UCSD-AML1 (cell line): ENCODE measurements around the gene RUNX2.

ENCODE experiments used
- DNase-seq: peaks from one replicate; lab custom pipeline; 2025; ENCODE audit not compliant: unreplicated experiment; lab: John Stamatoyannopoulos, UW

Gene RUNX2

GRCh38 chr6:45431317-45432065, 103.4 kb downstream of the RUNX2 start:
- DNase-seq: no peak

- DNase-seq: no peak
Observed at GRCh38 chr6:45432977-45433376, 104.8 kb downstream of the RUNX2 start.

GRCh38 chr6:45433533-45434380, 105.6 kb downstream of the RUNX2 start:
- no peak for DNase-seq

- no peak for DNase-seq
Observed at GRCh38 chr6:45434381-45434700, 106.2 kb downstream of the RUNX2 start.

- no peak for DNase-seq
Observed at GRCh38 chr6:45436544-45437438, 108.7 kb downstream of the RUNX2 start.

GRCh38 chr6:45437439-45437815, 109.3 kb downstream of the RUNX2 start:
- DNase-seq: no peak

DNA sequence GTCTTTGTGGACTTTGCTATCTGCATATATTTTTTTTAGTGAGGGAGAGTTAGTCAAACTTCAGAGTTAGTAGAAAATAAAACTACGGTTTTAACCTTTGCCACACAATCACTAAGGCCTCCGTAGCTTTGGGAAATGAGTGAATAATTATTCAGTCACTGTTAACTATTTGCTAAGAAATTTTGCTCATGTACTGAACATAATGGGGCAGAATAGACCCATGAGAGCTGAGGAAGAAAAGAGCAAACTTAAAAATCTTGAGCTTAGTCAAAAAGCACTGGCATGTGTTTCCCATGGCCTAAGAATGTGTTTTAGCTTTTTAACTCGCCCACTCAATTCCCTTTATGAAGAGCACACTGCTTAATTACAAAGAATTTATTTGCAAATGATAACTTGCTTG, 110.0 kb downstream of the RUNX2 start:
- no peak for DNase-seq

DNA sequence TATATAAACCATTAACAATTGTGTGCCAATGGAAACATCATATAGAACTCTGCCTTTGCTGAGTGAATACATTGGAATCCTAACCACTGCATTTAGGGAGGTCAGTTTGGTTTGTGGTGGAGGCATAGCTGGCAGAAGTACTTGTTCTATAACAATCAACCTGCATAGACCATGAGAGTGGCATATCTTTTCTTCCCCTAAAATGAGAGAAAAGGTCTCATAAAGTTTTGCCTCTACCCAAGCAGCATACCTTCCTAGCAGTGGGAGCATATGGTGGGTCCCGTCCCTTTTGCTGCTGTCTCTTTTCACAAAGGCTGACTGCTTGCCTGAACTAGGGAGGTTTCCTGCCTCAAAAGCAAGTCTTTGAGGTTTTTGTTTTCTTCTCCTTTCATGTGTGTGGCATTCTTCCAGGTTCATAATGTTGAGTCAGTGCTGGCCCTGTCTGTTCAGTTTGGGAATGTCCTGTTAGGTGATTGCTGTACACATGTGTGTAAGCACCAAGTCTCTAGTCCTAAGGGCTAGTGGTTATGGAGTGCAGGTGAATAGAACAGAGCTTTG, 110.8 kb downstream of the RUNX2 start:
- DNase-seq: peak; percentile 14

- DNase-seq: no peak
Observed at GRCh38 chr6:45439459-45439858, 111.3 kb downstream of the RUNX2 start.

- no peak for DNase-seq
Observed at GRCh38 chr6:45439861-45440388, 111.8 kb downstream of the RUNX2 start.

DNA sequence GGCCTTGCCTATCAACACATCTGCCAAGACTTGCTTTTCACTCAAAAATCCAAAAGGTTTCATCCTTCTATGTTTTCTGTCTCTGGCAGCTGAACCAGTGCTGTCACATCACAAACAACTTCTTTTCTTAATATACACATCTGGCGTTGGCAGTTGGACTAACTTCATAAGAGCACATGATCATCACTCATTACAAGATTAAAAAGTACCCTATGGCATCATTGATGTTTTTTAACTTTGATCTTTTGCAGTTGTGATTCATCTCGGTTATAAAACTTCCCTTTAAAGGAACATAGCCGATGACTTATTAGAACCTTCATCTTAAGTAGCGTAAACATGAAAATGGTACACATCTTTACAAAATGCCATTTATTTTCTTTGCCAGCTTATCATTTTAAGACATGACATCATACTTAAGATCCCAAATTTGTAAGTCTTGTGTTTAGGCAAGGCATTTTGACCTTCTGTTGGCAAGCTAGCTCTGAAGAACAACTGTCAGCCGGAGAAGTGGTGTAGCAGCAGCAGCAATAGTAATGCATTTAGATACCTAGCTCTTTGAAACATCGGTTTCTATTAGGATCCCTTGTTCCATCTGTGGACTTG, 113.8 kb downstream of the RUNX2 start:
- no peak for DNase-seq

- no peak for DNase-seq
Observed at GRCh38 chr6:45442716-45443115, 114.6 kb downstream of the RUNX2 start.

- DNase-seq: no peak
Observed at GRCh38 chr6:45445364-45445748, 117.2 kb downstream of the RUNX2 start.

- peak; percentile 81 for DNase-seq
Observed at GRCh38 chr6:45445749-45446549, 117.8 kb downstream of the RUNX2 start.

DNA sequence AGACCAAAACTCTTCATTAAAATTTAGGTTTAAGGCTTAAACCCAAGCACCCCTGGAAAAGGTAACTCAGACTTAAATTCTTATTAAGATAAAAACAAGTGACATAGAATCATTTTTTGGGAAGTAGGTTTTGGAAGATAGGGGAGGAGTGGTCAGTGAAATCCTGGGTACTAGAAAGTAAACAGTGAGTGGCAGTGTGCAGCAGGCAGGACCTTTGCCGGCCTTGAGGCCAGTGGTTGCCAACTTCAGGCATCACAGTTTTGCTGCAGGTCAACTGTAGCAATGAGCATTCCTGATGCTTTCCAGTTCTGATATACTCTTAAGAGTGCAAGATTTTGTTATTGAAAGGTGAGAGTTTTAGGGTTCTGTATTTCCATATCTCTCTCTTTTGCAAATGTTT, 118.9 kb downstream of the RUNX2 start:
- DNase-seq: no peak

- DNase-seq: no peak
Observed at GRCh38 chr6:45447716-45448115, 119.6 kb downstream of the RUNX2 start.

GRCh38 chr6:45448417-45449389, 120.6 kb downstream of the RUNX2 start:
- DNase-seq: no peak

DNA sequence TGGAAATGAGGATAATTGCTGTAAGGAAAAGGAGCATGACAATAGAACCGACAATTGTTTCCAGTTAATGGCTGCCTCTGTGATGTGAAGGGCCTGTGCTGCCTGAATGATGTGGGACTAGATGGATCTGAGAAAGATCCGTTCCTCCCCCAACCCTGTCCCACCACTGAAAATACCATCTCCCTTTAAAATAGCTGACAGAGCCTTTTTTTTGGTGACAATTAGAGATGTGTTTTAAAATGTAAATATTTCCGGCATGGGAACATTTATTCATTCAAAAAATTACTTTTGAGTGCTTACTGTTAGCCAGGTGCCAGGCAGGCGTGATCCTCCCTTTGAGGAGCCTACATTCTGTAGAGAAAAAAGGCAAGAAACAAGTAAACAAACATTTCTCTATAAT, 122.0 kb downstream of the RUNX2 start:
- DNase-seq: no peak

DNA sequence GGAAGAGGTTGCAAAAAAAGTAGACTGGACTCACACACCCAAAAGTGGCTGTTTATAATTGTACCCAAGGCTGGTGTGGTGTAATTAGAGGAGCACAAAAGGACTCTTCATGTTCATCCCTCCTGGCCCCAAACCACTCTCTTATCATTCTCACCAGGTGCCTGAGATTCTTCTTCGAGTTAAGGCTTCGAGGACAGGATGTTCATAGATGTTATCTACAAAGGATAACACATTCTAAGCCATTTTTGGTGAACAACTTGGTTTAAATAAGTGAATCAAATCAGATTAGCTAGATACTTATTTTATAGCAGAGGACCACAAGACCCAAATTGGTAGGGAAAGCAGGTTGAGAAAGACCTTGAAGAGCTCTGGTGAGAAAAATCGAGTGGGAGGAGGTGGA, 122.7 kb downstream of the RUNX2 start:
- DNase-seq: no peak
